ENCODE measurements around the gene LILRB3. TPM values are rescaled to one million over a fixed set of nuclear protein-coding genes. Genes with fewer than 3 reads are reported as not detected.
"Not testable (repeated sequence)": the region's sequence is repeated elsewhere in the genome, so short reads cannot be mapped to it uniquely, and the experiment has no call there.

LILRB3 gene
- total RNA-seq, 1 donor: 51.4 TPM

GRCh38 chr19:54252243-54252642 lies 29.4 kb upstream of the LILRB3 start:
- H3K9me3 ChIP-seq (ENCODE audit: low read depth, low read length): no peaks in the 10 kb centered on the region
- H3K4me3 ChIP-seq (ENCODE audit: low read length): no peak overlapping the region
- H3K4me1 ChIP-seq (ENCODE audit: insufficient read depth, low read length): peaks cover 24% of the 10 kb centered on the region
- no peaks in the 10 kb centered on the region for H3K27me3 ChIP-seq (ENCODE audit: insufficient read depth, low read length)

- H3K4me3 ChIP-seq (ENCODE audit: low read length): no peak overlapping the region
- no peaks in the 10 kb centered on the region for H3K27me3 ChIP-seq (ENCODE audit: insufficient read depth, low read length)
- H3K4me1 ChIP-seq (ENCODE audit: insufficient read depth, low read length): peaks cover 32% of the 10 kb centered on the region
- H3K9me3 ChIP-seq (ENCODE audit: low read depth, low read length): no peaks in the 10 kb centered on the region
Measured at GRCh38 chr19:54248016-54248601, 25.3 kb upstream of the LILRB3 start.

GRCh38 chr19:54247106-54247930 lies 24.5 kb upstream of the LILRB3 start:
- Histone ChIP-seq H3K9me3 (ENCODE audit: low read depth, low read length) (no peaks in the 10 kb centered on the region), H3K27me3 (ENCODE audit: insufficient read depth, low read length) (no peaks in the 10 kb centered on the region), H3K4me1 (ENCODE audit: insufficient read depth, low read length) (peaks cover 32% of the 10 kb centered on the region), H3K4me3 (ENCODE audit: low read length) (no peak overlapping the region)

- no peaks in the 10 kb centered on the region for H3K9me3 ChIP-seq (ENCODE audit: low read depth, low read length)
- H3K4me3 ChIP-seq (ENCODE audit: low read length): no peak overlapping the region
- peaks cover 32% of the 10 kb centered on the region for H3K4me1 ChIP-seq (ENCODE audit: insufficient read depth, low read length)
- H3K27me3 ChIP-seq (ENCODE audit: insufficient read depth, low read length): no peaks in the 10 kb centered on the region
Measured at GRCh38 chr19:54245936-54246335, 23.1 kb upstream of the LILRB3 start.

- H3K4me3 ChIP-seq (ENCODE audit: low read length); H3K9me3 ChIP-seq (ENCODE audit: low read depth, low read length); H3K27me3 ChIP-seq (ENCODE audit: insufficient read depth, low read length): not testable (repeated sequence)
- peaks cover 37% of the 10 kb centered on the region for H3K4me1 ChIP-seq (ENCODE audit: insufficient read depth, low read length)
Measured at GRCh38 chr19:54243809-54244208, 21.0 kb upstream of the LILRB3 start.

- H3K9me3 ChIP-seq (ENCODE audit: low read depth, low read length); H3K4me3 ChIP-seq (ENCODE audit: low read length); H3K27me3 ChIP-seq (ENCODE audit: insufficient read depth, low read length): not testable (repeated sequence)
- H3K4me1 ChIP-seq (ENCODE audit: insufficient read depth, low read length): peaks cover 26% of the 10 kb centered on the region
Measured at GRCh38 chr19:54242646-54243045, 19.8 kb upstream of the LILRB3 start, which contains the start of gene LILRA6. LILRA6 (minus strand) TSS chr19:54242790.

GRCh38 chr19:54242234-54242633 lies 19.4 kb upstream of the LILRB3 start:
- peaks cover 22% of the 10 kb centered on the region for H3K4me1 ChIP-seq (ENCODE audit: insufficient read depth, low read length)
- not testable (repeated sequence) for H3K27me3 ChIP-seq (ENCODE audit: insufficient read depth, low read length); H3K4me3 ChIP-seq (ENCODE audit: low read length)

GRCh38 chr19:54240372-54241336 lies 17.8 kb upstream of the LILRB3 start:
- not testable (repeated sequence) for H3K4me3 ChIP-seq (ENCODE audit: low read length); H3K27me3 ChIP-seq (ENCODE audit: insufficient read depth, low read length); H3K9me3 ChIP-seq (ENCODE audit: low read depth, low read length)
- peaks cover 11% of the 10 kb centered on the region for H3K4me1 ChIP-seq (ENCODE audit: insufficient read depth, low read length)

More at GRCh38 chr19:54242234-54242633, 19.4 kb upstream of the LILRB3 start:
- H3K9me3 ChIP-seq (ENCODE audit: low read depth, low read length): not testable (repeated sequence)

- peaks cover 12% of the 10 kb centered on the region for H3K4me1 ChIP-seq (ENCODE audit: insufficient read depth, low read length)
- H3K27me3 ChIP-seq (ENCODE audit: insufficient read depth, low read length); H3K4me3 ChIP-seq (ENCODE audit: low read length); H3K9me3 ChIP-seq (ENCODE audit: low read depth, low read length): not testable (repeated sequence)
Measured at GRCh38 chr19:54239491-54240371, 16.9 kb upstream of the LILRB3 start.

- Histone ChIP-seq H3K4me3 (ENCODE audit: low read length) (no peak overlapping the region), H3K27me3 (ENCODE audit: insufficient read depth, low read length) (no peaks in the 10 kb centered on the region), H3K4me1 (ENCODE audit: insufficient read depth, low read length) (peaks cover 20% of the 10 kb centered on the region), H3K9me3 (ENCODE audit: low read depth, low read length) (no peaks in the 10 kb centered on the region)
Measured at GRCh38 chr19:54233941-54234340, 11.1 kb upstream of the LILRB3 start.

GRCh38 chr19:54231077-54231931 lies 8.5 kb upstream of the LILRB3 start:
- Histone ChIP-seq H3K9me3 (ENCODE audit: low read depth, low read length) (no peaks in the 10 kb centered on the region), H3K4me3 (ENCODE audit: low read length) (no peak overlapping the region), H3K27me3 (ENCODE audit: insufficient read depth, low read length) (no peaks in the 10 kb centered on the region), H3K4me1 (ENCODE audit: insufficient read depth, low read length) (peaks cover 15% of the 10 kb centered on the region)

- Histone ChIP-seq H3K4me1 (ENCODE audit: insufficient read depth, low read length) (peaks cover 15% of the 10 kb centered on the region), H3K4me3 (ENCODE audit: low read length) (no peak overlapping the region), H3K9me3 (ENCODE audit: low read depth, low read length) (no peaks in the 10 kb centered on the region), H3K27me3 (ENCODE audit: insufficient read depth, low read length) (no peaks in the 10 kb centered on the region)
Measured at GRCh38 chr19:54230031-54230430, 7.2 kb upstream of the LILRB3 start.

- Histone ChIP-seq H3K4me3 (ENCODE audit: low read length) (no peak overlapping the region), H3K27me3 (ENCODE audit: insufficient read depth, low read length) (no peaks in the 10 kb centered on the region), H3K4me1 (ENCODE audit: insufficient read depth, low read length) (peaks cover 8% of the 10 kb centered on the region), H3K9me3 (ENCODE audit: low read depth, low read length) (no peaks in the 10 kb centered on the region)
Measured at GRCh38 chr19:54229146-54229545, 6.3 kb upstream of the LILRB3 start.

Data from mononuclear cell (primary cell).